ENCODE results near the gene PRG3.

Gene PRG3

DNA sequence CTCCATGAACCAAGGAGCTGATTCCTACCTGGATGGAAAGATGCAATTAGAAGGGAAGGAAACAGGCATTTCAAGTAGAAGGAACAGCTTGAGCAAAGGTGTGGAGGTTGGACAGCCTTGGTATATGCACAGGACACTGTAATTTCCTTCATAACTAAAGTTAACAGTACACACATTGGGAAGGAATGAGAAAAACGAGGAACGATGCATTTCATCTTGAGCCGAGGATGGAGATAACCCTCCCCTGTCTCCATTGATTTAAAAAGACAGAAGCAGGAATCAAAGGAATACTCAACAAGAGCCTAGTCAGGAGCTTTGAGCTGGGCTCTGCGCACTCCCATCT, 11.8 kb upstream of the PRG3 start:
- H3K27me3 ChIP-seq (ENCODE audit: low read length), result no peaks in the 10 kb centered on the region
- TF ChIP-seq, protein P1, sequence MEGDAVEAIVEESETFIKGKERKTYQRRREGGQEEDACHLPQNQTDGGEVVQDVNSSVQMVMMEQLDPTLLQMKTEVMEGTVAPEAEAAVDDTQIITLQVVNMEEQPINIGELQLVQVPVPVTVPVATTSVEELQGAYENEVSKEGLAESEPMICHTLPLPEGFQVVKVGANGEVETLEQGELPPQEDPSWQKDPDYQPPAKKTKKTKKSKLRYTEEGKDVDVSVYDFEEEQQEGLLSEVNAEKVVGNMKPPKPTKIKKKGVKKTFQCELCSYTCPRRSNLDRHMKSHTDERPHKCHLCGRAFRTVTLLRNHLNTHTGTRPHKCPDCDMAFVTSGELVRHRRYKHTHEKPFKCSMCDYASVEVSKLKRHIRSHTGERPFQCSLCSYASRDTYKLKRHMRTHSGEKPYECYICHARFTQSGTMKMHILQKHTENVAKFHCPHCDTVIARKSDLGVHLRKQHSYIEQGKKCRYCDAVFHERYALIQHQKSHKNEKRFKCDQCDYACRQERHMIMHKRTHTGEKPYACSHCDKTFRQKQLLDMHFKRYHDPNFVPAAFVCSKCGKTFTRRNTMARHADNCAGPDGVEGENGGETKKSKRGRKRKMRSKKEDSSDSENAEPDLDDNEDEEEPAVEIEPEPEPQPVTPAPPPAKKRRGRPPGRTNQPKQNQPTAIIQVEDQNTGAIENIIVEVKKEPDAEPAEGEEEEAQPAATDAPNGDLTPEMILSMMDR (IDR thresholded peaks at IDR 0.05; ENCODE audit: insufficient read depth, low read length, poor library complexity, severe bottlenecking), result no peak
- TF ChIP-seq EZH2phosphoT487 (conservative IDR thresholded peaks at IDR 0.05; ENCODE audit: low read length), result no peak
- no peak overlapping the region for H3K27ac ChIP-seq (ENCODE audit: low read depth, low read length)
- no peaks in the 10 kb centered on the region for H3K36me3 ChIP-seq (ENCODE audit: low read length)
- no peaks in the 10 kb centered on the region for H3K79me2 ChIP-seq (ENCODE audit: insufficient read depth, low read length)
- no peaks in the 10 kb centered on the region for H4K20me1 ChIP-seq (ENCODE audit: low read depth, low read length)
- no peaks in the 10 kb centered on the region for H3K9me3 ChIP-seq (ENCODE audit: insufficient read depth, low read length)
- no peaks in the 10 kb centered on the region for H3K9me2 ChIP-seq (replicated peaks; ENCODE audit: insufficient read depth, low read length)
- H3K4me3 ChIP-seq (ENCODE audit: insufficient read depth, low read length, poor library complexity, severe bottlenecking), result no peak overlapping the region
- H3K9ac ChIP-seq (ENCODE audit: low read length), result no peak overlapping the region
- H3K4me2 ChIP-seq (ENCODE audit: low read depth, low read length, poor library complexity, severe bottlenecking), result no peak overlapping the region
- H3F3A ChIP-seq (ENCODE audit: insufficient read depth), result no peaks in the 10 kb centered on the region
- no peak overlapping the region for H2AFZ ChIP-seq (ENCODE audit: low read depth, low read length, severe bottlenecking)

DNA sequence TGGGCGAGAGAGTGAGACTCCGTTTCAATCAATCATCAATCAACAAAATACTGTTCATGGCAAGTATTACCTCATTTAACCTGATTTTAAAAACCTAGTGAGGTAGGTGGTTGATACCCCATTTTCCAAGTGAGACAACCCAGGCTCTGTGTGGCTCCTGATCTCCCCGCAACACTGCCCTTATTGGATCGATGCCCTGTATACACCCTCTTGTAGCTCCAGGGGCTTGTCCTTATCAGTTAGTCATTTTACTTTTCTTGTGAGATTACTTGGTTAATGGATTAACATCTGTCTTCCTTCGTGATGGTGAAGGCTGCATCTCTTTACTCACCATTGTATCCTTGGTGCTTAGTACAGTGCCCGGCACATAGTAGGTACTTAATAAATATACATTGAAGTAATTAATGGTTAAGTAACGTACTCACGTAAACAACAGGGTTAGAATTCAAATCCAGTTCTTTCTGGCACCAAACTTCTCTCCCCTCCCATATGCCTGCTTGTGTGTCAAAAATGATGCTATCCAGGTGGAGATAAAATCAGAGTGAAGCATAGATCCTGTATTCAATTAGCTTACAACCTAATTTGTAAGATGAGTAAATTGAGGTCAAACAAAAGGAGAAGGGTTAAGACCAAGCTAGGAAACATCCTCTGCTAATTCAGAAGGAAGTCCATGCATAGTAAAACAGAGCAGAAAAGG, 11.3 kb upstream of the PRG3 start:
- Histone ChIP-seq H3K9ac (ENCODE audit: low read length) (no peak overlapping the region), H3K9me2 (replicated peaks; ENCODE audit: insufficient read depth, low read length) (no peaks in the 10 kb centered on the region), H3F3A (ENCODE audit: insufficient read depth) (no peaks in the 10 kb centered on the region), H3K27ac (ENCODE audit: low read depth, low read length) (no peak overlapping the region), H3K9me3 (ENCODE audit: insufficient read depth, low read length) (no peaks in the 10 kb centered on the region), H3K79me2 (ENCODE audit: insufficient read depth, low read length) (no peaks in the 10 kb centered on the region), H3K27me3 (ENCODE audit: low read length) (no peaks in the 10 kb centered on the region), H4K20me1 (ENCODE audit: low read depth, low read length) (no peaks in the 10 kb centered on the region), H3K4me3 (ENCODE audit: insufficient read depth, low read length, poor library complexity, severe bottlenecking) (no peak overlapping the region), H2AFZ (ENCODE audit: low read depth, low read length, severe bottlenecking) (no peak overlapping the region), H3K36me3 (ENCODE audit: low read length) (no peaks in the 10 kb centered on the region), H3K4me2 (ENCODE audit: low read depth, low read length, poor library complexity, severe bottlenecking) (no peak overlapping the region)
- TF ChIP-seq, protein P1 (IDR thresholded peaks at IDR 0.05; ENCODE audit: insufficient read depth, low read length, poor library complexity, severe bottlenecking), result no peak
- no peak for TF ChIP-seq EZH2phosphoT487 (conservative IDR thresholded peaks at IDR 0.05; ENCODE audit: low read length)

DNA sequence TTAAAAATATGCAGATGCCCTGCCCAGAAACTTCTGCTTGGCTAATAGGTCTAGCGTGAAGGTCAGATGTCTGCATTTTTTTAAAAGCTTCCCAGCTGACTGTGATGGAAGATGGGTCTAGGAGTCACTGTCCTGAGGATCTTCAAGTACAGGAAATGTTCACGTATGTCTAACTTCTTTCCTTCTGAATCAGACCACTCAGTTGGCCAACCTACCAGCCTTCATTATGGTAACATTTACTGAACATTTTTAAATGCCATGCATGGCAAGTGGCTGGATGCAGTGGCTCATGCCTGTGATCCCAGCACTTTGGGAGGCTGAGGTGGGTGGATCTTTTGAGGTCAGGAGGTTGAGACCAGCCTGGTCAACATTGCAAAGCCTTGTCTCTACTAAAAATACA, 10.6 kb upstream of the PRG3 start:
- no peaks in the 10 kb centered on the region for H3K9me2 ChIP-seq (replicated peaks; ENCODE audit: insufficient read depth, low read length)
- TF ChIP-seq, protein P1 (IDR thresholded peaks at IDR 0.05; ENCODE audit: insufficient read depth, low read length, poor library complexity, severe bottlenecking), result no peak
- H3K36me3 ChIP-seq (ENCODE audit: low read length), result no peaks in the 10 kb centered on the region
- no peaks in the 10 kb centered on the region for H4K20me1 ChIP-seq (ENCODE audit: low read depth, low read length)
- no peaks in the 10 kb centered on the region for H3K79me2 ChIP-seq (ENCODE audit: insufficient read depth, low read length)
- H3F3A ChIP-seq (ENCODE audit: insufficient read depth), result no peaks in the 10 kb centered on the region
- no peak overlapping the region for H3K4me2 ChIP-seq (ENCODE audit: low read depth, low read length, poor library complexity, severe bottlenecking)
- no peaks in the 10 kb centered on the region for H3K27me3 ChIP-seq (ENCODE audit: low read length)
- H3K9me3 ChIP-seq (ENCODE audit: insufficient read depth, low read length), result no peaks in the 10 kb centered on the region
- H3K9ac ChIP-seq (ENCODE audit: low read length), result no peak overlapping the region
- H2AFZ ChIP-seq (ENCODE audit: low read depth, low read length, severe bottlenecking), result no peak overlapping the region
- H3K27ac ChIP-seq (ENCODE audit: low read depth, low read length), result no peak overlapping the region
- H3K4me3 ChIP-seq (ENCODE audit: insufficient read depth, low read length, poor library complexity, severe bottlenecking), result no peak overlapping the region
